PC-3 (cell line): ENCODE results near the gene SSTR4. TPM values are rescaled to one million over a fixed set of nuclear protein-coding genes. Genes with fewer than 3 reads are reported as not detected.

Experiments
- ATAC-seq: fragments of 200-7000 bp; cut with Tn5 transposase; 2 replicates; pipeline ENCODE4 v1.9.1; 2020; ENCODE audit warnings: mild to moderate bottlenecking, moderate library complexity
- BruUV-seq: library from RNA; stranded (reverse); fragments of 400-500 nt; replicated peaks from 2 replicates; lab custom pipeline; 2021; lab: Mats Ljungman, UMichigan
- CTCF ChIA-PET: fragments of 300-600 bp; sonication (Branson Sonifier 250); formaldehyde crosslinking; loops from one replicate; lab custom pipeline; 2022; ENCODE audit warnings: antibody characterized with exemption; lab: Charles Lee
- POLR2A ChIA-PET: fragments of 300-600 bp; sonication (Branson Sonifier 250); formaldehyde crosslinking; loops from one replicate; lab custom pipeline; 2022; ENCODE audit warnings: antibody characterized with exemption; ENCODE audit not compliant: unreplicated experiment; lab: Charles Lee
- DNase-seq: peaks from one replicate; pipeline ENCODE4 v3.0.0-alpha.2; 2015
- H2AFZ ChIP-seq: fragments of 300-600 bp; sonication (generic); 2 replicates; pipeline ENCODE4 v1.6.0; 2016; ENCODE audit warnings: antibody characterized with exemption, low read length
- H3F3A ChIP-seq: fragments of 300-600 bp; sonication (generic); one replicate; pipeline ENCODE4 v1.6.0; 2017; ENCODE audit warnings: antibody characterized with exemption, low read length, control low read depth, mild to moderate bottlenecking; ENCODE audit not compliant: unreplicated experiment
- H3K27ac ChIP-seq: fragments of 300-600 bp; sonication (generic); 2 replicates; pipeline ENCODE4 v1.5.1; 2016; ENCODE audit warnings: mild to moderate bottlenecking, low read length
- H3K27me3 ChIP-seq: fragments of 300-600 bp; sonication (generic); 2 replicates; pipeline ENCODE4 v1.6.1; 2016; ENCODE audit warnings: low read length, mixed read lengths
- H3K36me3 ChIP-seq: fragments of 300-600 bp; sonication (generic); 2 replicates; pipeline ENCODE4 v1.6.1; 2016; ENCODE audit warnings: low read depth, mixed run types, low read length, mixed read lengths
- H3K4me1 ChIP-seq: fragments of 300-600 bp; sonication (generic); 2 replicates; pipeline ENCODE4 v1.5.1; 2016; ENCODE audit warnings: low read length; ENCODE audit not compliant: insufficient read depth
- H3K4me2 ChIP-seq: fragments of 300-600 bp; sonication (generic); 2 replicates; pipeline ENCODE4 v1.6.0; 2016; ENCODE audit warnings: low read length
- H3K4me3 ChIP-seq: fragments of 300-600 bp; sonication (generic); 2 replicates; pipeline ENCODE4 v1.5.1; 2016; ENCODE audit warnings: mild to moderate bottlenecking, low read length, mixed read lengths
- H3K79me2 ChIP-seq: fragments of 300-600 bp; sonication (generic); 2 replicates; pipeline ENCODE4 v1.6.1; 2017; ENCODE audit warnings: low read length, mixed read lengths
- H3K9ac ChIP-seq: fragments of 300-600 bp; sonication (generic); 2 replicates; pipeline ENCODE4 v1.6.0; 2016; ENCODE audit warnings: mild to moderate bottlenecking, low read length
- H3K9me2 ChIP-seq: fragments of 300-600 bp; sonication (generic); replicated peaks from 2 replicates; pipeline ENCODE4 v1.6.1; 2016; ENCODE audit warnings: mixed run types, low read length, mixed read lengths
- H3K9me3 ChIP-seq: fragments of 300-600 bp; sonication (generic); 2 replicates; pipeline ENCODE4 v1.6.1; 2016; ENCODE audit warnings: low read length, mixed read lengths
- H4K20me1 ChIP-seq: fragments of 300-600 bp; sonication (generic); 2 replicates; pipeline ENCODE4 v1.6.1; 2016; ENCODE audit warnings: low read length, mixed read lengths
- CTCF ChIP-seq: fragments of 300-600 bp; sonication (generic); conservative IDR thresholded peaks from 2 replicates; pipeline ENCODE4 v1.5.1; 2017; ENCODE audit warnings: antibody characterized with exemption, low read depth, mild to moderate bottlenecking, low read length
- EZH2 ChIP-seq: fragments of 300-600 bp; sonication (generic); IDR thresholded peaks from one replicate; pipeline ENCODE4 v1.6.1; 2017; ENCODE audit warnings: antibody characterized with exemption, mild to moderate bottlenecking, low read length; ENCODE audit not compliant: unreplicated experiment
- EZH2phosphoT487 ChIP-seq: fragments of 300-600 bp; sonication (generic); IDR thresholded peaks from 2 replicates; pipeline ENCODE4 v1.6.1; 2018; ENCODE audit warnings: mild to moderate bottlenecking, antibody characterized with exemption, low read length, borderline replicate concordance
- intact Hi-C: fragments of 100-400 bp; cut with micrococcal nuclease; formaldehyde crosslinking; loops from 2 replicates; pipeline ENCODE4 v1.9.0; 2023
- total RNA-seq: library from RNA; depleted of rRNA; stranded (reverse); fragments of >200 nt; gene quantifications from 2 replicates; pipeline ENCODE4 v1.2.3, GENCODE V29; 2014

The SSTR4 gene
- total RNA-seq, 1 experiment from 2014 or later, result not detected

GRCh38 chr20:23013429-23013828 is 21.7 kb upstream of the SSTR4 start:
- Histone ChIP-seq H2AFZ (no peak overlapping the region), H3K4me1 (peaks cover 12% of the 10 kb centered on the region), H3K4me2 (0 out of 2 replicates have a peak overlapping the region, but pooled peaks have one; percentile 5), H3F3A (no peaks in the 10 kb centered on the region), H3K9me2 (no peaks in the 10 kb centered on the region), H3K27me3 (no peaks in the 10 kb centered on the region), H4K20me1 (no peaks in the 10 kb centered on the region), H3K4me3 (no peak overlapping the region), H3K9me3 (no peaks in the 10 kb centered on the region), H3K9ac (no peak overlapping the region), H3K27ac (no peak overlapping the region), H3K79me2 (no peaks in the 10 kb centered on the region), H3K36me3 (no peaks in the 10 kb centered on the region)
- BruUV-seq, result no TSS peak
- TF ChIP-seq CTCF (no peak), EZH2 (no peak), EZH2phosphoT487 (no peak)
- ATAC-seq (peak; percentile 40), DNase-seq (peak; percentile 91)
- intact Hi-C loops, result no loop called here
- CTCF ChIA-PET, result no interaction called here
- POLR2A ChIA-PET, result no interaction called here

GRCh38 chr20:23017516-23017915 is 17.6 kb upstream of the SSTR4 start:
- CTCF ChIA-PET, result no interaction called here
- Histone ChIP-seq H3F3A (no peaks in the 10 kb centered on the region), H3K27ac (no peak overlapping the region), H3K9ac (no peak overlapping the region), H3K4me2 (no peak overlapping the region), H3K36me3 (no peaks in the 10 kb centered on the region), H3K9me3 (no peaks in the 10 kb centered on the region), H2AFZ (no peak overlapping the region), H3K27me3 (0 out of 2 replicates have a peak, but pooled peaks cover 2% of the 10 kb centered on the region), H3K79me2 (no peaks in the 10 kb centered on the region), H3K9me2 (no peaks in the 10 kb centered on the region), H4K20me1 (no peaks in the 10 kb centered on the region), H3K4me3 (no peak overlapping the region), H3K4me1 (peaks cover 8% of the 10 kb centered on the region; the same call in 1 of the 2 replicates)
- intact Hi-C loops, result no loop called here
- no TSS peak for BruUV-seq
- POLR2A ChIA-PET, result no interaction called here
- TF ChIP-seq EZH2 (no peak), CTCF (no peak), EZH2phosphoT487 (no peak)
- ATAC-seq (no peak), DNase-seq (no peak)

GRCh38 chr20:23018432-23018831 is 16.7 kb upstream of the SSTR4 start:
- no peaks in the 10 kb centered on the region for H3K9me3 ChIP-seq
- peaks cover 9% of the 10 kb centered on the region; the same call in 1 of the 2 replicates for H3K4me1 ChIP-seq
- no peak overlapping the region for H3K9ac ChIP-seq
- no peak overlapping the region for H3K4me3 ChIP-seq
- H3K9me2 ChIP-seq, result no peaks in the 10 kb centered on the region
- no peak overlapping the region for H3K27ac ChIP-seq
- H3F3A ChIP-seq, result no peaks in the 10 kb centered on the region
- TF ChIP-seq EZH2phosphoT487, result no peak
- TF ChIP-seq EZH2, result no peak
- TF ChIP-seq CTCF, result no peak
- H2AFZ ChIP-seq, result no peak overlapping the region
- no TSS peak for BruUV-seq
- H3K79me2 ChIP-seq, result no peaks in the 10 kb centered on the region
- POLR2A ChIA-PET, result no interaction called here
- no peak overlapping the region for H3K4me2 ChIP-seq
- H4K20me1 ChIP-seq, result no peaks in the 10 kb centered on the region
- no peak for ATAC-seq
- CTCF ChIA-PET, result no interaction called here
- no peak for DNase-seq
- H3K36me3 ChIP-seq, result no peaks in the 10 kb centered on the region
- intact Hi-C loops, result no loop called here
- H3K27me3 ChIP-seq, result 0 out of 2 replicates have a peak, but pooled peaks cover 2% of the 10 kb centered on the region
